Sigmoid colon (tissue), 4 donors: ENCODE measurements around the gene GRIN2A.

ENCODE experiments used
- EP300 ChIP-seq, 4 donors: sonication (generic); formaldehyde crosslinking; IDR thresholded peaks; one replicate each; pipeline ENCODE4 v1.6.1; 2017; ENCODE audit warnings: antibody characterized with exemption in 4 of 4
- TF ChIP-seq, protein P1 (sequence below), 4 experiments: fragments of 450-650 bp in 3 of 4; fragments of 200-600 bp in 1 of 4; IDR thresholded peaks; one replicate each; pipeline ENCODE4 v1.5.1; 2016 to 2019; ENCODE audit warnings: antibody characterized with exemption in 4 of 4, mild to moderate bottlenecking in 3 of 4, moderate library complexity in 2 of 4

DNA sequence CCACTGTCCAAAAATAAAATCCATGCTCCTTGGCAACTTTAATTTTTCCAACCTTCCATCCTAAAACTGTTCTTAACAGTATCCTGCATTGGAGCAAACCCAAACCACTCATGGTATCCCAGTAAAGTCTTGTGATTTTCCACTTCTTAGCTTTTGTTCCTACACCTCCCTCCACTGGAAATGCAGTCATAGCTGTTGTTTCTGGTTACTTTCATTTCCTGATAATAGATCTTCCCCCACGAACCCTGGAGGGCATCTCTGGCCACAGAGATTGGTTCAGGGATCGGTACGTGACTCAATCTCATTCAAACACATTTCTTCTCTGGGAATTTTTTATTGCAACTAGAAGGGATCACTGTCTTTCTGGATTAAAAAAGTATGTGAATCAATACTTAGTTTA, 276.0 kb downstream of the GRIN2A start:
- TF ChIP-seq, protein P1, sequence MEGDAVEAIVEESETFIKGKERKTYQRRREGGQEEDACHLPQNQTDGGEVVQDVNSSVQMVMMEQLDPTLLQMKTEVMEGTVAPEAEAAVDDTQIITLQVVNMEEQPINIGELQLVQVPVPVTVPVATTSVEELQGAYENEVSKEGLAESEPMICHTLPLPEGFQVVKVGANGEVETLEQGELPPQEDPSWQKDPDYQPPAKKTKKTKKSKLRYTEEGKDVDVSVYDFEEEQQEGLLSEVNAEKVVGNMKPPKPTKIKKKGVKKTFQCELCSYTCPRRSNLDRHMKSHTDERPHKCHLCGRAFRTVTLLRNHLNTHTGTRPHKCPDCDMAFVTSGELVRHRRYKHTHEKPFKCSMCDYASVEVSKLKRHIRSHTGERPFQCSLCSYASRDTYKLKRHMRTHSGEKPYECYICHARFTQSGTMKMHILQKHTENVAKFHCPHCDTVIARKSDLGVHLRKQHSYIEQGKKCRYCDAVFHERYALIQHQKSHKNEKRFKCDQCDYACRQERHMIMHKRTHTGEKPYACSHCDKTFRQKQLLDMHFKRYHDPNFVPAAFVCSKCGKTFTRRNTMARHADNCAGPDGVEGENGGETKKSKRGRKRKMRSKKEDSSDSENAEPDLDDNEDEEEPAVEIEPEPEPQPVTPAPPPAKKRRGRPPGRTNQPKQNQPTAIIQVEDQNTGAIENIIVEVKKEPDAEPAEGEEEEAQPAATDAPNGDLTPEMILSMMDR (IDR thresholded peaks at IDR 0.05): no peak
- TF ChIP-seq EP300 (IDR thresholded peaks at IDR 0.05): no peak
